Measurements from ENCODE around the gene SIGLEC14. TPM values are rescaled to one million over a fixed set of nuclear protein-coding genes. Genes with fewer than 3 reads are reported as not detected.

SIGLEC14 gene
- total RNA-seq, 1 donor from 2014 or later, result not detected

Other genes starting within 250 kb of the SIGLEC14 start
- gene SIGLEC10, start 229.2 kb downstream of the SIGLEC14 start, total RNA-seq, result 1.3 and 1.4 TPM in 2 replicates
- gene SIGLEC8, start 188.4 kb downstream of the SIGLEC14 start, total RNA-seq, result not detected in 2 replicates
- gene CEACAM18, start 168.3 kb downstream of the SIGLEC14 start, total RNA-seq, result not detected in 2 replicates
- 0.15 TPM in 1 of 2 replicates, not detected in the other for gene SIGLEC12, start 145.0 kb downstream of the SIGLEC14 start, total RNA-seq
- 0.34 and 2.9 TPM in 2 replicates for gene SIGLEC6, start 115.2 kb downstream of the SIGLEC14 start, total RNA-seq
- gene ZNF175, start 75.5 kb downstream of the SIGLEC14 start, total RNA-seq, result 8.2 and 8.3 TPM in 2 replicates
- not detected in 2 replicates for gene SIGLEC5, start 16.4 kb downstream of the SIGLEC14 start, total RNA-seq
- 6.4 and 8.7 TPM in 2 replicates for gene SPACA6, start 46.5 kb upstream of the SIGLEC14 start, total RNA-seq
- gene HAS1, start 77.2 kb upstream of the SIGLEC14 start, total RNA-seq, result not detected in 2 replicates
- not detected in 2 replicates for gene FPR1, start 105.1 kb upstream of the SIGLEC14 start, total RNA-seq
- not detected in 2 replicates for gene FPR2, start 114.4 kb upstream of the SIGLEC14 start, total RNA-seq
- gene FPR3, start 148.3 kb upstream of the SIGLEC14 start, total RNA-seq, result not detected in 2 replicates
- 7.3 and 8.2 TPM in 2 replicates for gene ZNF577, start 241.1 kb upstream of the SIGLEC14 start, total RNA-seq